Natural killer cell treated with Interleukin-12 subunit alpha and Interleukin-12 subunit beta and Interleukin-15 and Interleukin-18, amount 100 ng/mL, for 72 hours (primary cell): ENCODE data around the gene VENTX. TPM values are rescaled to one million over a fixed set of nuclear protein-coding genes. Genes with fewer than 3 reads are reported as not detected.

Source experiments
- ATAC-seq, 2 donors: fragments of 150-1000 bp; cut with Tn5 transposase in 1 of 2; sonication (Bioruptor Pico), chemical (Tn5 transposase) in 1 of 2; 2 replicates each; pipeline ENCODE4 v1.10.0; 2021
- DNase-seq: peaks from one replicate; pipeline ENCODE4 v3.0.0; 2022; ENCODE audit warnings: low spot score
- H3K27ac Mint-ChIP-seq, 2 donors: 1 replicate in 1 of 2; 2 replicates in 1 of 2; pipeline ENCODE4 v1.8.0; 2022; ENCODE audit warnings: mixed read lengths in 2 of 2, mild to moderate bottlenecking in 1 of 2, moderate library complexity in 1 of 2
- H3K27me3 Mint-ChIP-seq, 2 donors: 1 replicate in 1 of 2; 2 replicates in 1 of 2; pipeline ENCODE4 v1.8.0; 2022; ENCODE audit warnings: mixed read lengths in 2 of 2
- H3K36me3 Mint-ChIP-seq: one replicate; pipeline ENCODE4 v1.8.0; 2022; ENCODE audit warnings: mixed read lengths
- H3K4me1 Mint-ChIP-seq, 2 donors: 1 replicate in 1 of 2; 2 replicates in 1 of 2; pipeline ENCODE4 v1.8.0; 2022; ENCODE audit warnings: low read depth in 2 of 2, mixed read lengths in 2 of 2, mild to moderate bottlenecking in 1 of 2
- H3K4me3 Mint-ChIP-seq: one replicate; pipeline ENCODE4 v1.8.0; 2022; ENCODE audit warnings: mixed read lengths
- H3K9me3 Mint-ChIP-seq: 2 replicates; pipeline ENCODE4 v1.8.0; 2022; ENCODE audit warnings: mixed read lengths
- total RNA-seq, 2 donors: library from RNA; stranded (reverse); gene quantifications; one replicate each; pipeline ENCODE4 v1.2.3, GENCODE V29; 2022

VENTX gene
- total RNA-seq, 2 donors from 2014 or later: not detected

DNA sequence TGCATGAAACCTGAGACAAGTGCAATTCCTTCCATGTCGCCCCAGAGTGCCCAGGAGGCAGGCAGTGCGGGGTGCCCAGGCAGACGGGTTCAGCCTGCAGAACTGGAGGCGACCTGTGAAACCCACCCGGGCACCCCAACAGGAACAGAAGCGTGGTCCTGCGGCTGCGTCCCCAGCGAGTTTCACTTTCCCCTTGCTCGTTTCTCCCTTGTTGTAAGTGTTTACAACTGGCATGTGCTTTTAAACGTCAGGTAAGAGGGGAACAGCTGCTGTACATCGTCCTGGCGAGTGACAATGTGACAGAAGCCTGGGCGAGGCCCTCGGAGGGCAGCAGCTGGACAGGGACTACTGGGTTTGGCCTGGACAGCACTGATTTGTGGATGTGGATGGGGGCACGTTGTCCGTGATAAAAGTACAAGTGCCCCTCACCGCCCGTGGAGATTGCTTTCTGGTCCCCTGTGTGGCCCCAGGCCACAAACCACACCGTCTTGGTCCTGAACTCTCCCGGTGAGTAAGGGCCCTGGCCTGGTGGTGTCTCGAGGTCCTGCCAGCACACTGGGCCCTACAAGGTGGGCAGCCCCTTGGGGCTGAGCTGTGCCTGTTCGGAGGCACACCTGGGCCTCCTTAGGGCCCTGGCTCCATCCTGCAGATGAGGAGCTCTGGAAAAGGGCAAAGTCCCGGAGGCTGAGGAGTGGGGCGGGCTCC, 4.0 kb downstream of the VENTX start:
- Mint-ChIP-seq H3K27me3 (peaks cover 16 to 24% of the 10 kb centered on the region in 2 donors), H3K27ac (no peak overlapping the region), H3K4me3 (peak overlapping the region; percentile 77), H3K9me3 (no peaks in the 10 kb centered on the region), H3K4me1 (peaks cover 10 to 12% of the 10 kb centered on the region in 2 donors), H3K36me3 (no peaks in the 10 kb centered on the region)
- DNase-seq: no peak
- ATAC-seq: no peak

DNA sequence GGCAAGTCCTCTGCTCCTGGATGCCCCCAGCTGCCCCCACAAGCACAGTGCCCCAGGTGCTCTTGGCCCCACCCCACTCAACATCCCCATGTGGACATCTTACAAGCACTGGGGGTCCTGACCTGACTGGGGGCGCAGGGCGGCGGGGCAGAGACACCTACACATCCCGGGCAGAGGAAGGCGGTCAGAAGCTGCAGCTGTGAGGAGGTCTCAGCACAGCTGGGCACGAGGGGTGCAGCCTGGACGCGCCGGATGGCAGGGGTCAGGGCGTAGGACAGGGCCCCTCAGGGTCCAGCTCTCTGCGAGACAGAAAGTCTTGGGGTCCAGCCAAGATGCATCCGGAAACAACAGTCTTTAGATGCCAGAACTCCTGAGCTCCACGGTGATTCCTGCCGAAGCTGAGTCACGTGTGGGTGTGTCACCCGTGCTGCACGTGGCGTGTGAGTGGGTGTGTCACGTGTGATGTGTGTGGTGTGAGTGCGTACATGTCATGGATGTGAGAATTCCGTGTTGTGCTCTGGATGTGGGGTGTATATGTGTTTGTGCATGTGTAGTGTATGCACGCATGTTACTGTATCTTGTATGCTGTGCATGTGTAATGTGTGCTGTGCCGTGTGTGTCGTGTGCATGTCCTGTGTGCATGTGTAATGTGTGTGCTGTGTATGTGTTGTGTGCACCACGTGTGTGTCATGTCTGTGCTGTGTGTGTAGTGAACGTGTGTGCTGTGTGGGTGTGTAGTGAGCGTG, 5.1 kb downstream of the VENTX start:
- Mint-ChIP-seq H3K9me3 (no peaks in the 10 kb centered on the region), H3K4me3 (peak overlapping the region; percentile 52), H3K27ac (no peak overlapping the region)

DNA sequence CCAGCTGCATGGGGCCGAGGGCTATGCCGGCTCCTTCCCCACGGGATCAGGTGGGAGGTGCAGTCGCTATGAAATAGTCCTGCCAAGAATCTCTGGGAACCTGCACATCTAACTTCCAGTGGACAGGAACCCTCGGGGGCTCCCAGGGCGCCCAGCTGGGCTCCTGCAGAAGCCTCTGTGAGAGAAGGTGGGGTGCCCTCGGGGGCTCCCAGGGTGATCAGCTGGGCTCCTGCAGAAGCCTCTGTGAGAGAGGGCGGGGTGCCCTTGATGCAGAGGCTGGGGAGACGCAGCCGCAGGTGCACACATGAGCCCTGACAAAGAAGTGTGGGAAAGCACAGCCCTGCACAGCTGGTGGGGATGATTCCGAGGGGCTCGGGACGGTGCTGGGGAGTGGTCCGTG, 5.9 kb downstream of the VENTX start:
- H3K36me3 Mint-ChIP-seq: no peaks in the 10 kb centered on the region
- peaks cover 10 to 12% of the 10 kb centered on the region in 2 donors for H3K4me1 Mint-ChIP-seq
- no peak for DNase-seq
- peaks cover 15 to 22% of the 10 kb centered on the region in 2 donors for H3K27me3 Mint-ChIP-seq
- H3K27ac Mint-ChIP-seq: no peak overlapping the region
- no peak for ATAC-seq
- no peak overlapping the region for H3K4me3 Mint-ChIP-seq
- no peaks in the 10 kb centered on the region for H3K9me3 Mint-ChIP-seq

More for the DNA sequence above, 5.1 kb downstream of the VENTX start:
- ATAC-seq (no peak), DNase-seq (no peak)
- no peaks in the 10 kb centered on the region for H3K36me3 Mint-ChIP-seq
- H3K4me1 Mint-ChIP-seq: peaks cover 10 to 12% of the 10 kb centered on the region in 2 donors
- peaks cover 16 to 24% of the 10 kb centered on the region in 2 donors for H3K27me3 Mint-ChIP-seq

GRCh38 chr10:133245439-133246235, 8.0 kb downstream of the VENTX start:
- Mint-ChIP-seq H3K27me3 (peaks cover 11 to 12% of the 10 kb centered on the region in 2 donors), H3K36me3 (no peaks in the 10 kb centered on the region)
- ATAC-seq: peak in 1 of 2 donors; percentile 18

GRCh38 chr10:133246236-133246626, 8.6 kb downstream of the VENTX start:
- H3K36me3 Mint-ChIP-seq: no peaks in the 10 kb centered on the region
- H3K4me3 Mint-ChIP-seq: no peak overlapping the region
- DNase-seq (no peak), ATAC-seq (no peak)
- no peak overlapping the region for H3K27ac Mint-ChIP-seq
- peaks cover 6 to 10% of the 10 kb centered on the region in 2 donors for H3K4me1 Mint-ChIP-seq
- peaks cover 7% of the 10 kb centered on the region in 2 donors for H3K27me3 Mint-ChIP-seq
- no peaks in the 10 kb centered on the region for H3K9me3 Mint-ChIP-seq

More at GRCh38 chr10:133245439-133246235, 8.0 kb downstream of the VENTX start:
- Mint-ChIP-seq H3K9me3 (no peaks in the 10 kb centered on the region), H3K4me1 (peaks cover 10 to 15% of the 10 kb centered on the region in 2 donors), H3K4me3 (no peak overlapping the region), H3K27ac (peak overlapping the region in 1 of 2 donors; percentile 48)
- no peak for DNase-seq

GRCh38 chr10:133247681-133248333, 10.2 kb downstream of the VENTX start:
- H3K27ac Mint-ChIP-seq: no peak overlapping the region
- H3K27me3 Mint-ChIP-seq: peaks cover 6 to 7% of the 10 kb centered on the region in 2 donors
- DNase-seq: no peak

GRCh38 chr10:133248334-133248715, 10.7 kb downstream of the VENTX start:
- H3K36me3 Mint-ChIP-seq: no peaks in the 10 kb centered on the region
- H3K9me3 Mint-ChIP-seq: no peaks in the 10 kb centered on the region
- ATAC-seq: no peak
- no peak overlapping the region for H3K27ac Mint-ChIP-seq
- no peak for DNase-seq
- peaks cover 0 to 5% of the 10 kb centered on the region in 2 donors for H3K4me1 Mint-ChIP-seq
- peaks cover under 1 to 4% of the 10 kb centered on the region in 2 donors for H3K27me3 Mint-ChIP-seq
- no peak overlapping the region for H3K4me3 Mint-ChIP-seq

More at GRCh38 chr10:133247681-133248333, 10.2 kb downstream of the VENTX start:
- no peak for ATAC-seq
- H3K4me1 Mint-ChIP-seq: peaks cover 3 to 10% of the 10 kb centered on the region in 2 donors
- H3K9me3 Mint-ChIP-seq: no peaks in the 10 kb centered on the region
- no peaks in the 10 kb centered on the region for H3K36me3 Mint-ChIP-seq
- no peak overlapping the region for H3K4me3 Mint-ChIP-seq

DNA sequence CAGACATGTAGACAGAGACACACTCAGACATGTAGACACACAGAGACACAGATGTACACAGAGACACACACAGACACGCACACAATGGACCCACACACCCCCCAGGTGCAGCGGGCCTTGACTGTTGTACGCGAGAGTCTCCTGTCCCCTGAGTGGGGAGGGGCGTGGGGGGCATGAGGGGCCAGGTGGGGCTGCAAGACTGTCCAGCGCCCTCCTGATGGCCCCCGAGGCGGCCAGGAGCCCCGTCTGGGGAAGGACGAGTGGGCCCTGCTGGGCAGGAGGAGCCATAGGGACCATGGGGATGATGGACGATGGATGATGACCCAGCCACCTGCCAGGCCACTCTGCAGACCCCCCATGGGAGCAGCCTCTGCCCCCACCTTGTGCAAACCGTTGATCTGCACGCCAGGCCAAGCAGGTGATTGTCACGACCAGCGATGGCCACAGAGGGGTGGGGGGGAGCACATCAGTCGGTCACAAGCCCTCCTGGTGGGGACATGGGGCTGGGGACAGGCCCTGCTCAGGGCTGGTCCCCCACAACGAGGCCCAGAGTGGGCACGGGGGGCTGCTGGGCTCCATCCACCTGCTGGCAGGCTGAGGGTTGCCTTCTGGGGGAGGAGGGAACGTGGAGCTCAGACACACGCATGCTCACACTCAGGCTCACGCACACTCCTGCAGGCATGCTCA, 11.6 kb downstream of the VENTX start:
- no peak overlapping the region for H3K27ac Mint-ChIP-seq
- no peaks in the 10 kb centered on the region for H3K36me3 Mint-ChIP-seq
- H3K9me3 Mint-ChIP-seq: no peaks in the 10 kb centered on the region
- ATAC-seq (no peak), DNase-seq (no peak)
- peaks cover 0 to 4% of the 10 kb centered on the region in 2 donors for H3K27me3 Mint-ChIP-seq
- peaks cover 0 to 5% of the 10 kb centered on the region in 2 donors for H3K4me1 Mint-ChIP-seq
- H3K4me3 Mint-ChIP-seq: no peak overlapping the region

DNA sequence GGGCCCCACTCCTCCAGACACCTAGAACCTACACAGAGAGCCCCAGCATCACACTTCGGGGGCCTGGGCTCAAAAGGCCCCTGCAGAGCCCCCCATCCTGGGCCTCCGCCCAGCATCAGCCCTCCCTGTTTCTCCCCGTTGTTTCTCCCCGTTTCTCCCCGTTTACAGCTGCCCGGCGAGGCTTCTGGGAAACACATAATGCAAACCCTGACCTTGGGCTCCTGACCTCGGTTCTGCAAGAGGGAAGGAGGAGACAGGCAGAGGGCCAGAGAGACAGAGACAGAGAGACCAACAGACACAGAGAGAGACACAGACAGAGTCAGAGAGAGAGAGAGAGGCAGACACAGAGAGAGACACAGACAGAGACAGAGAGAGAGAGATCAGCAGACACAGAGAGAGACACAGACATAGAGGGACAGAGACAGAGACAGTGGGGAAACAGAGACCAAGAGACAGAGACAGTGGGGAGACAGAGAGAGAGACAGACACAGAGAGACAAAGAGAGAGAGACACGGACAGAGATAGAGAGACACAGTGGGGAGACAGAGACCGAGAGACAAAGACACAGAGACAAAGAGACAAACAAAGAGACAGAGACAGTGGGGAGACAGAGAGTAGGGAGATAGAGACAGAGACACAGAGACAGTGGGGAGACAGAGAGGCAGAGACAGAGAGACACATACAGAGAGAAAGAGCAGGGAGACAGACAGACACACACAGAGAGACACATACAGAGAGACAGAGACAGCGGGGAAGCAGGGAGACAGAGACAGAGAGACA, 12.5 kb downstream of the VENTX start:
- Mint-ChIP-seq H3K27me3 (peaks cover 0 to 4% of the 10 kb centered on the region in 2 donors), H3K4me1 (peaks cover 0 to 5% of the 10 kb centered on the region in 2 donors), H3K27ac (no peak overlapping the region), H3K9me3 (no peaks in the 10 kb centered on the region), H3K36me3 (no peaks in the 10 kb centered on the region), H3K4me3 (no peak overlapping the region)
- no peak for DNase-seq
- ATAC-seq: no peak

- Mint-ChIP-seq H3K36me3 (no peaks in the 10 kb centered on the region), H3K27ac (no peak overlapping the region), H3K27me3 (peaks cover 0 to 4% of the 10 kb centered on the region in 2 donors), H3K9me3 (no peaks in the 10 kb centered on the region), H3K4me1 (peaks cover 0 to 5% of the 10 kb centered on the region in 2 donors), H3K4me3 (no peak overlapping the region)
- ATAC-seq: no peak
- DNase-seq: no peak
Measured at GRCh38 chr10:133251388-133252222, 13.9 kb downstream of the VENTX start.

DNA sequence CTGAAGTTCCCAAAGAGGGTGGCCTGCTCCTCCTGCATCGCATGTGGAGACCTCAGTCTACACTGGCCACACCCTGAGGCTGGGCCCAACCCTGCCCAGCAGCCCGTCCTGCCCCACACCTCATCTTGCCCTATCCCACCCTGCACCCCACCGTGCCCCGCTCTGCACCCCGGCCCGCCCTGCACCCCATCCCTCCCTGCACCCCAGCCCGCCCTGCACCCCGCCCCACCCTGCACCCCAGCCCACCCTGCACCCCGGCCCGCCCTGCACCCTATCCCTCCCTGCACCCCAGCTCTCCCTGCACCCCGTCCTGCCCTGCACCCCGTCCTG, 14.5 kb downstream of the VENTX start:
- Mint-ChIP-seq H3K36me3 (no peaks in the 10 kb centered on the region), H3K27me3 (peaks cover 0 to 4% of the 10 kb centered on the region in 2 donors), H3K9me3 (no peaks in the 10 kb centered on the region), H3K4me3 (no peak overlapping the region), H3K4me1 (peaks cover 0 to 5% of the 10 kb centered on the region in 2 donors), H3K27ac (no peak overlapping the region)
- DNase-seq: no peak
- ATAC-seq: no peak
